Epithelial cell of esophagus (primary cell): ENCODE measurements around the gene CEP112.
A peak's percentile ranks its signal among the peaks of the same experiment; 100 is the strongest.

Experiments used
- DNase-seq: peaks from one replicate; pipeline ENCODE4 v3.0.0; 2010; ENCODE audit warnings: low read depth
- H3K4me3 ChIP-seq: 2 replicates; pipeline ENCODE4 v1.5.1; 2011; ENCODE audit warnings: mild to moderate bottlenecking, low read length, control low read depth
- TF ChIP-seq, protein P1 (sequence below): IDR thresholded peaks from 2 replicates; pipeline ENCODE4 v1.5.1; 2011; ENCODE audit warnings: low read depth, mild to moderate bottlenecking, low read length, control low read depth, inconsistent platforms; ENCODE audit not compliant: insufficient read depth; ENCODE audit errors: missing control alignments

Gene CEP112

GRCh38 chr17:65633988-65634387 lies 557.9 kb downstream of the CEP112 start:
- TF ChIP-seq, protein P1, sequence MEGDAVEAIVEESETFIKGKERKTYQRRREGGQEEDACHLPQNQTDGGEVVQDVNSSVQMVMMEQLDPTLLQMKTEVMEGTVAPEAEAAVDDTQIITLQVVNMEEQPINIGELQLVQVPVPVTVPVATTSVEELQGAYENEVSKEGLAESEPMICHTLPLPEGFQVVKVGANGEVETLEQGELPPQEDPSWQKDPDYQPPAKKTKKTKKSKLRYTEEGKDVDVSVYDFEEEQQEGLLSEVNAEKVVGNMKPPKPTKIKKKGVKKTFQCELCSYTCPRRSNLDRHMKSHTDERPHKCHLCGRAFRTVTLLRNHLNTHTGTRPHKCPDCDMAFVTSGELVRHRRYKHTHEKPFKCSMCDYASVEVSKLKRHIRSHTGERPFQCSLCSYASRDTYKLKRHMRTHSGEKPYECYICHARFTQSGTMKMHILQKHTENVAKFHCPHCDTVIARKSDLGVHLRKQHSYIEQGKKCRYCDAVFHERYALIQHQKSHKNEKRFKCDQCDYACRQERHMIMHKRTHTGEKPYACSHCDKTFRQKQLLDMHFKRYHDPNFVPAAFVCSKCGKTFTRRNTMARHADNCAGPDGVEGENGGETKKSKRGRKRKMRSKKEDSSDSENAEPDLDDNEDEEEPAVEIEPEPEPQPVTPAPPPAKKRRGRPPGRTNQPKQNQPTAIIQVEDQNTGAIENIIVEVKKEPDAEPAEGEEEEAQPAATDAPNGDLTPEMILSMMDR: no peak
- no peak for DNase-seq
- no peak overlapping the region for H3K4me3 ChIP-seq

- H3K4me3 ChIP-seq: no peak overlapping the region
- TF ChIP-seq, protein P1: no peak
- DNase-seq: no peak
Measured at GRCh38 chr17:65633146-65633881, 558.6 kb downstream of the CEP112 start.

DNA sequence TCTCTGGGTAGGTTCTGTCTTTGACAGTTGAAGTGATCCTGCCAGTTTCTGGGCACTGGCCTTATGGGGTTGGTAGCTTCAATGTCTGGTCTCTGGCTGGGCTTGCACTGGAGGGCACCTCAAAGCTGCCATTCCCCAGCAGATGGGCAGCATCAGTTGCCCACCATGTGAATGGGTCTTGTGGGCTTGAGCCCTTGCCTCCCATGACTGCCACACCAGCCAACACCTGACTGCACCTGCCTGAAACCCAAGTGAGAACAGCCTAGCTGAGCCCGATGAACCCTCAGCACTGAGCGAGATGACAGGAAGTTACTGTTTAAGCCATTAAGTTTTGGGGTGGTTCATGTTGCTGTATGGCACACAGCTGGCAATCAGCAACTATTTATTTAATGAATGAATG lies 561.4 kb downstream of the CEP112 start:
- no peak overlapping the region for H3K4me3 ChIP-seq
- no peak for DNase-seq
- TF ChIP-seq, protein P1: no peak

GRCh38 chr17:65629234-65629690 lies 562.7 kb downstream of the CEP112 start:
- DNase-seq: no peak
- TF ChIP-seq, protein P1: no peak
- H3K4me3 ChIP-seq: no peak overlapping the region

DNA sequence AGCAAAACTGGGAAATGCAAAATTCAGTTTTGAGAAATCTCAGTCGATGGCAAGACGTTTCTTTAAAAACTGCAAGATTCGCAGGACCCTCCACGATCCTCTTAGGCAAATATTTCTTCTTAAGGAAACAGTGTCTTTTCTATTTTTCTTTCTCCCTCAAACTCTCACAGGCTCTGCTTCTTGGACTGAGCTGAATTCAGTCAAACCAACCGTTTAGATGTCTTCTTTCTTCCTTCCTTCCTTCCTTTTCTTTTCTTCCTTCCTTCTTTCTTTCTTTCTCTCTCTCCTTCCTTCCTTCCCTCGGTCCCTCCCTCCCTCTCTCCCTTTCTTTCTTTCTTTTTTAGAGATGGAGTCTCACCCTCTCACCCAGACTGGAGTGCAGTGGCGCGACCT lies 563.3 kb downstream of the CEP112 start:
- H3K4me3 ChIP-seq: no peak overlapping the region
- DNase-seq: no peak
- TF ChIP-seq, protein P1: no peak

GRCh38 chr17:65627891-65628643 lies 563.9 kb downstream of the CEP112 start:
- TF ChIP-seq, protein P1: no peak
- no peak overlapping the region for H3K4me3 ChIP-seq
- peak; percentile 70 for DNase-seq
